ENCODE measurements around the gene TMEM201.

- TF ChIP-seq CTCF (IDR thresholded peaks at IDR 0.05) (no peak), POLR2AphosphoS5 (IDR thresholded peaks at IDR 0.05) (no peak), POLR2A (IDR thresholded peaks at IDR 0.05; ENCODE audit: low read depth) (no peak), EP300 (IDR thresholded peaks at IDR 0.05) (no peak)
Measured at GRCh38 chr1:9569267-9569666, 19.4 kb upstream of the TMEM201 start.
